GM19351 (cell line): ENCODE results near the gene OPALIN.
"Not testable (repeated sequence)": the region's sequence is repeated elsewhere in the genome, so short reads cannot be mapped to it uniquely, and the experiment has no call there.

Experiments
- ATAC-seq: cut with Tn5 transposase; IDR thresholded peaks from one replicate; pipeline ENCODE4 v1.9.1; 2021; ENCODE audit warnings: mild to moderate bottlenecking, moderate library complexity; ENCODE audit not compliant: unreplicated experiment

OPALIN gene

DNA sequence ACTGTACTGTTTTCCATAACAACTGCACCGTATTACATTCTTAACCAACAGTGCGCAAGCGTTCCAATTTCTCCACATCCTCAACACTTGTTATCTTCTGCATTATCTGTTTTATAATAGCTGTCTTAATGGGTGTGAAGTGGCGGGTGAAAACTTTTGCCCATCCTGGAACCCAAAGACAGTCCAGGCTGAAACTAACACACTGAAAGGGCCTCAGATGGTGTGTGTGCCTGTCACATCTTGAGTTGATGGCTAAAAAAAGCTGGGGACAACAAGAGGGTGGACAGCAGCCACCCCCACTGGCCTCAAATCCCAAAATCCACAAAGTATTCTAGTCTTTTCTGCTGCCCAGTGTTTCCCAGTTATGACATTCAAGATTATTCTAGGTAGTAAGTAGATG, 19.4 kb downstream of the OPALIN start:
- ATAC-seq: no peak

DNA sequence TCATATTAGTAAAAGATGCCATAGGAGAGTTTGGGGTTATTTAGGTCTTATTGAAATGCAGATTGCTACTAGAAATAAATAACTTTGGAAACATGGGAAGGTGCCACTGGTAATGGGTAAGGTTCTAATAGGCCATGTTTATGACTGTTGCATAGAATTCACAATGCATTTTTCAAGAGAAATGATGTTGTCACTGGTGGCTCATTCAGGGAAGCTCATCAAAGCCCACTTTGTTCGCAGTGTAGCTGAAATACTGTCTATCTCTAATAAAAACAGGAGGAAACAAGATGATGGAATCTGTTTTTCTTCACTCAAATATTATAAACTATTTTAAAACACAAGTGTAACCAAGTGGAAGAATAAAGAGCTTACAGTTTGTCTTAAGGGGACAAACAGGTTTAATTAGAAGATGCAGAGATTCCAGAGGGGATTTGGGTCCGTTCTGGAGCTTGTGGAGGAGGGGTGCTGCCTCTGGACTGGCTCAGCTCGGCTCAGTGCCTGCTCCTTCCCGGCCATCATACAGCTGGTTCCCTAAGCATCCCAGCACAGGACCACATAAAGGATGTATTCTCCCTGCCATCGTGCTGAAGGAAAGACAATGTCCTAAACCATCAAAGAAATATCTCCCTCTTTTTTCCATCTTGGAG, 20.4 kb downstream of the OPALIN start:
- no peak for ATAC-seq

DNA sequence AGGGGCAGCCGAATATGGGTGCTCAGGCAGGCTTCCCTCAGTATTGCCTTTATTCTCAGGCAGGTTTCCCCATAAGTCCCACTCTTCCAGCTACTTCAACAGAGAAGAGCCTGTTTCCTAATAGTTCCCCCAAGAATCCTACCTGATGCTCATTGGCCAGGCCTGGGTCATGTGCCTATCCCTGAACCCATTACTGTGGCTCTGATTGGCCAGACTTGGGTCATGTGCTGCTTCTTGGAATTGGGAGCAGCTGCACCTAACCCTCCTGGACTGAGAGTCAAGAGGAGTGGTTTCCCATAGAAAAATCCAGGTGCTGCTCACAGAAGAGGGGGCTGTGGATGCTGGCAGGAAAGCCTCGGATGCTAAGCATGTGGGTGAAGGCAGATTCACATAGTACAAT, 21.7 kb downstream of the OPALIN start:
- ATAC-seq: no peak

DNA sequence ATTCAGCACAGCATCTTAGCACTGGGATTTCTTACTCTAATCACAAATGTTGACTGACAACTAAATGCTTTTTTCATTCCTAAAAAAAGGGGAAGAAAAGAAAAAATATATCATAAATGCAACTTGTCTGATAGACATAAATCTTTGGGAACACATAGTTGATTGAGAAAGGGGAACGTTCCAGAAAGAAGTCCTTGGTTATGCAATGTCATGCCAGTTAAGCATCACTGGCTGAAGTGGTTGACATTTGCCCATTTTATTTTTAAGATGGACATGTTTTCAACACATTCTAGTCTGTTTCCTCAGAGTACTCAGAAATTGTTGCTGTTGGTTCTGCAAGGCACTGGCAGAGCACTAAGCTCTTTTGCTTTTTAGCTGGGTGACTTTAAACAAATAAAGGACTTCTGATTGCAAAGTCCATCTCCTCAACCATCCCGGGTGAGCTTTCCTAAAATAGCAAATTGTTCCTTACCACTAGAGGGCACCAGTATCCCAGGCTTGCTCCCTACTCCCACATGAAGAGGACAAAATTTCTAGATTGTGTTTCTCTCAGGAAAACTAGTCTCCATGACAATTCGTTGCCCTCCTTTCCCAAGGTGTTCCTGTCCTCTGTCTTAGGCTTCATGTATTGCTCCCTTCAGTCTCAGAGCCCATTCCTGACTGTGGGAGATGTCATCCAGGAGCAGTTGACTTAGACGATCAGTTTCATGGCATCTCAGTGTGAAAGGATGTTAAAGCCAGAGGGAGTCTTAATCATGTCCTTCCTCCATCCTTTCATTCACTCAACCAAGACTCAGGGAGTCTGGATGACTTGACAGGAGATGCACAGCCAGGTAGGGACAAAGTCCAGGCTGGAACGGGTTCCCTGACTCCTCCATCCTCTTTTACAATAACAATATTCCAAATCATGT, 23.9 kb downstream of the OPALIN start:
- ATAC-seq: no peak

DNA sequence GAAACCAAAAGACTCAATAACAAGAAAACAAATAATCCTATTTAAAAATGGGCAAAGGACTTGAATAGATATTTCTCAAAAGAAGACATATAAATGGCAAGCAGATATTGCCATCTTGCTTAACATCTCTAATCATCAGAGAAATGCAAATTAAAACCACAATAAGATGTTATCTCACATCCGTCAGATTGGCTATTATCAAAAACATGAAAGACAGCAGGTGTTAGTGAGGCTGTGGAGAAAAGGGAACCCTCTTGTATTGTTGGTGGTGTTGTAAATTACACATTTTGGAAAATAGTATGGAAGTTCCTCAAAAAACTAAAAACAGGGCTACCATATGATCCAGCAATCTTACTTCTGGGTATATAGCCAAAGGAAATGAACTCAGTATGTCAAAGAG, 25.7 kb downstream of the OPALIN start:
- no peak for ATAC-seq

DNA sequence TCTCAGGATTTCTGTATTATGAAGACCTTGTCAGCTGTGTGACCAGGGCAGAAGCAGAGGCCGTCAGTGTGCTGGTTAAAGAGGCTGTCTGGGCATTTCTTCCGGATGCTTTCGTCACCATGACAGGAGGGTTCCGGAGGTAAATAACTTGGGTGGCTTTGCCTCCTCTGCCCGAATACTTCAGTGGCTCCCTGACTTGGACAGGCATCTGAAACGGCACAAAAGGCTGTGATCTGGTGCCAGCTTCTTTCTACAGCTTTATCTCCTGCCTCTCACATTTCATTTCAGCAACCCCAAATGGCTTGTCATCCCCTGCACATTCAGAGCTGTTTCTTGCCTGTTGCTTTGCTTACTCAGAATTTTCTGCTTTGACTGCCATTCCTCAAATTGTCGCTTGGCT, 31.3 kb downstream of the OPALIN start:
- no peak for ATAC-seq

DNA sequence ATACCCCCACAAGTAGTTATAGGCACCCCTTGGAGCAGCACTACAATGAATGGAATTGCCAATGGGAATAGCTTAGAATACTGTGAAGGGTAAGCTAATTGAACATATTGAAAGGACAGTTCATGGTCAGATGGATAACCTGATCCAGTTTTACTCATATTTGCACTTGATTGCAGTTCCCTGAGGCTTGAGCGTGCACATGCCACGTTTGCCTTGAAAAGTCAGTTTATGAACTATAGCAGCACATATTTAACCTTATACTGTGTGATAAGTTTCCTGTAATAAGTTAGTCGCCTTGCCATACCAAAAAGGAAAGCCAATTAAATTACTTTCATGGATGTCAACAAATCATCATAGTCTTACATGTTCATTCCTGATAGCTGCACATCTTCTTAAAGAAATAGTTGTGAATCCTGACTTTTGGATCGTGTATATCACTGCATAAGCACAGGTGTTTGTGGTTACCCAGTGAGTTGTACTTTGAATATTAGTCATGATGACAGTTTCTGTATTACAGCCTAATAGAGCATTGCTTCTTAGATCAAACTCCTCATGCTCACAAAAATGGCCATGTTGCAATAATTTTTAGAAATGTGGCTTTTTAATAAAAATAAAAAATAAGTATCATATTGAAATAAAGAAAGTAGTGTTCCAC, 33.0 kb downstream of the OPALIN start:
- ATAC-seq: peak; percentile 98

DNA sequence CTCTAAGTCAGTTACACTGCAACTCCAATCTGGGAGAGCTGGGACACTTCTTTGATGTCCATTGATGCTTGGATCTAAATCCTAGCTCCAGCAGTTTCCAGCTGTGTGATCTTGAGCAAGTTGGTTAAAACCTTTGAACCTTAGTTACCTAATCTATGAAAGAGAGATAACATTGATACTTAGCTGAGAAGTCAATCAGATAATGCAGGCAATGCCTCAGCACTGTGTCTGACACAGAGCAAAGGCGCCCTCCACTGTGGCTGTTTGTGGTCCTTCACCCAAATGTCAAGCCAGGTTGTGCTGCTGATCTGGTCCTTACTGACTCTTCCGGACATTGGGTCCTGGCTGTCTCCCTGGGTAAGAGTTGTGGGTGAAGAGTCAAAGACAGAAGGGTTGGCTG, 34.4 kb downstream of the OPALIN start:
- ATAC-seq: no peak

DNA sequence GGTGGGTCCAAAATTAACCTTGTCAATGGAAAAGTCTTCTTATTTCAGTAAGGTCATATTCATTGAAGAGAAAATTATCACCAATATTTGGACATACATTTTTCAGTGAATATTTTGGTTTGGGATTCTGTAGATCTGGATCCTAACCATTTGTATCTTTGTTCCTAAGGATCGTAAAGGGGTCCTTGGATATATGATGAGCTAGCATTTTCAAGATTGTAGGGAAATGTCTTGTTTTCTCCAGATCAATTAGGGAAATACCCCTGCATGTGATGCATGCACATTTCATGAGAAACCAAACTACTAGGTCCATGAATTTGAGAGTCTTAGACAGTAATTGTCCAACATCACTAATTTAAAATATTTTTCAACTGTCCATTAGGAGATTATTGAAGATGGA, 36.5 kb downstream of the OPALIN start:
- ATAC-seq: no peak

DNA sequence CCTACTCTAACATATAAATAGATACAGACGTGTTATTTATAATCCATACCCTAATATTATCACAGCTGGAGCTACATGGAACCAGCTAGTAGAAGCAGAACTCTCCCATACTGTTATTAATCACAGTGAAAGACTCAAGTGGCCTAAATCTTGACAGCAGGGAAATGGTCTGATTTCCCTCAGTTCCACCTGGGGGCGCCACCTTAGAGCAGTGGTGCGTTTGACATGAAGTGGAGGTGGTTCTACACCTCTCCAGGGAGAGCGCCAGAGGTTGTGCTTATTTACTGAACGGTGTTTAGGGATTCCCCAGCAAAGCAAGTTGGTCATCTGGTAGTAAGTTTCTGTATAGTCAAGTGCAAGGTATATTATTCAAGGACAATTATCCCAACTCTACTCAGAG, 37.0 kb downstream of the OPALIN start:
- no peak for ATAC-seq

DNA sequence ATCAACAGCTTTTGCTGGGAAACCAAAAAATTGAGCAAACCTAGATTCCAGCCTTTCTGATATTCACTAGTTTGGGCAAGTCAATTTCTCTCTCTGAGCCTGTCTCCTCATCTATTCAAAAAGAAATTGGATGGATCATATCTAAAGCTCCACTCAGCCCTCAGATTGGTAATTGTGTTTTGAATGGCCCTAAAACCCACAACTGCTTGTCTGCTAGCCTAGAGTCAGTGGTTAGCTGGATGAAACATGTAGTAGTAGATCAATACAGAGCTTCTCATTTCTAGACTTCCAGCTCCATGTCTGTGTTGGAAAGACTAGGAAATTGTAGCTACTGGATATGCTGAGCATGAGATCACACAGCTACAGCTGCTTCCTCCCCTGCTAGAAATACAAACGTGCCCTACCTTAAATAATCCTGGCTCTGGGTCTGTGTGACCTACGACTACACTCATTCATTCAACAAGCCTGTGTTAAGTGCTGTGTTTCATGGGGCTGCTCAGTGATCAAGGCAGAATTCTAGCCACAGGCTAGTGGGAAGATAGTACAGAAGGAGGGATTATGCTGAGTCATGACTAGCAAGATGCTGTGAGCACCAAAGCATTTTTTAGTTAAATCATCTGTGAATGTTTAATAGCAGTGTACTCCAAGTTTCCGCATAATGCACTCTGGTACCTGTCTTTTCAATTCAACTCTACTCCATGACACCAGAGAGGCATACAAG, 38.9 kb downstream of the OPALIN start:
- ATAC-seq: no peak

DNA sequence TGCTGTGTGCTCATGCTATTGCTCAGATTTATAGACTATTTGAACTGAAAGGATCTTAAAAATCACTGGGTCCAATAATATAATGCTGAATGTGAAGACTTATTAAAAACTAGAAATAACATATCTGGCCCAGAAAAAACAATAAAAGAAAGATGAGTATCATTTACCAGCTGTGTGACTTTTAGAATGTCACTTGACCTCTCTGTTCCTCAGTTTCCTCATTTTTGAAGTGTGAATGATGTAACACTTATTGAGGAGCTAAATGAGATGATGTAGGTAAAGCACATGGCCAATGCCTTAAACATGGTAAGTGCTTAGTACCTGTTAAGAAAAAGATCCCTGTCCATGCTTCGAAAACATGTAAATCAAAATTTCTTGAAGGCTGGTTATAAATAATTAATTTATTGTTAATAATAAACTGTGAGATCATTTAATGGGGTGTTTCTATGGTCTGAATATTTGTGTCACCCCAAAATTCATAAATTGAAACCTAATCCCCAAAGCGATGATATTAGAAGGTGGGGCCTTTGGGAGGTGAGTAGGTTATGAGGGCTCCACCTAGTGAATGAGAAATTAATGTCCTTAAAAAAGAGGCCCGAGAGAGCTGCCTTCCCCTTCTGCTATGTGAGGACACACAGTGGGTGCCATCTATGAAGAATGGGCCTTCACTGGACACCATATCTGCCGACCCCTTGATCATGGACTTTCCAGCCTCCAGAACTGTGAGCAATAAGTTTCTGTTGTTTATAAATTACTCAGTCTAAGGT, 41.6 kb downstream of the OPALIN start:
- no peak for ATAC-seq

DNA sequence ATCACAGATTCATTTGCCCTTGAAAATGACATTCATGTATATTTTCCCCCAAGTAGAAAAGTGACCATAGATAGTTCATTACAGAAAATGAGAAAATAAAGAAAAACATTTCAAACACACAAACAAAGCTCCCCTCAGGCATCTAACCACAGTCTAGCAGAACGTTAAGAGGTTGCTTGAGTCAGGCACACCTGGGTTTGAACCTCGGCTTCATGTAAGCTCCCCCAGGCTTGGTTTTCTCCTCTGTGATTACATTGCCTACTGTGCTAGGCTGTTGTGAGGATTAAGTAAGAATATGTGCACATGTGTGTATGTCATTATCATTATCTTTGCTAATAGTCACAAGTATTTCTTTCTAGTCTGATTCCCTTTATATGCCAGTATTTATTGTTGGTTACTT, 45.5 kb downstream of the OPALIN start:
- ATAC-seq: no peak

DNA sequence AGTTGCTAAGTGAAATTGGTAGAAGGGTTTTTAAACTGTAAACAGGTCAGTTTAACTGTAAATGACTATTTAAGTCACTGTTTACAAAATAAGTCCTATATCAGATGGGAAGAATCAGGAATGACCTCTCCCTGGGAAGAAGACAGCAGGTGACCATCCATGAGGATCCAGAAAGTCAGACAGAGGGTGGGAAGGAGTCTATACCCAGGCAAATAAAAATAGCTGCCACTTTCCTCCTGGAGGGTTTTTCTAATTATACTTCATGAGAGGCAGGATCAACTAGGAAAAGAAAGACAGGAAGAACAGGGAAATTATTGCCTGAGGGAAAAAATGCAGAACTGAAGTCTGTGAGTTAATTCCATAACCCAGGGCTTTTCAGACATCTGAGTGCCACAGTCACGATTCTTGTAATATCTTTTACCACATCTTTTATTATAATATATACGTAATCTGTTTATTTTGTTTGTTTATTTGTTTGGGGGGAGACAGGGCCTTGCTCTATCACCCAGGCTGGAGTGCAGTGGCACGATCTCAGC, 47.6 kb downstream of the OPALIN start:
- no peak for ATAC-seq

DNA sequence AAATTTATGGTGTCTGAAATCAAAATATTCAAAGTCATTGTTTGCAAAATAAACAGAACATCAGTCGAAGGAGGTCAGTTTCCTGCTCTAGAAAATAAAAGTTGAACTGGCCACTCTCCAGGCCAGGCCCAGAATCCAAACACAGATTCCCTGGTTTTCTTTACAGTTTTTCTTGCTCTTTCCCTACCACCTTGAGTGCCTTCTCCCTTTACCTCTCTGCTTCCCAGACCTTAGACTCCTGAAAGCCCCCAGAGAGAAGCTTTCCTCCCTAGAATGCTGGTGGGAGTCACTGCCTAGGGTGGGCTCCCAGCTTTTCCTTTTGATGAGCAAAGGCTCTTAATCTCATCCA, 48.5 kb downstream of the OPALIN start:
- no peak for ATAC-seq

DNA sequence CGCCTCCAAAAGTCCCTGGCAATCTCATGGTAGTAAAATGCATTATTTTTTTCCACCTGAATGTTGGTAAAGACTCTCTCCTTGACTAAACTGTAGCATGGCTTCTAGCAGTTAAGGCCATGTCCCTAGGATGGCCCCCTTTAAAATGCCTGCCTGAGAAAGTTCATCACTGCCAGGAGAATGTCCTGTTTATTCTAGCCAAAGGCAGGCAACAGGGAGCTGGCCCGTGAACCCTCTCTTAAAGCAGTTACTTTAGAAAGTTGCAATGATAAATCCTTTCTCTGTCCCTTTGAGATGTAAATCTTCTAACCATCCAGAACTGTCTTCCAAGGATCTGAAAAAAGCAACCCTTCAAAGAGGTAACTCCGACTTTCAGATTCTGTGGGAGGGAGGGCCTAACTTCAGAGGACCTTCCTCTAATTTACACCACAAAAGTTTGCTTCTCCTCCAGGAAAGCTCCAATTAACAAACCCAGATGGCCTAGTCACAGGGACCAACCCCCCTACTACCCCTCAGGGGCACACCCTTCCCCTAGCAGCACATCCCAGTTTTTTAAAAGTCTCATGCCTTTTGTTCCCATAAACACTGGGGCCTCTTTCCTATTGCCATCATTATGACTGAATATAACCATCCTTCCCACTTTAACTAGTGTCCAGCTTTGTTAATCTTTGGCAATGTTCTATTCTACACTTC, 49.0 kb downstream of the OPALIN start:
- ATAC-seq: no peak

DNA sequence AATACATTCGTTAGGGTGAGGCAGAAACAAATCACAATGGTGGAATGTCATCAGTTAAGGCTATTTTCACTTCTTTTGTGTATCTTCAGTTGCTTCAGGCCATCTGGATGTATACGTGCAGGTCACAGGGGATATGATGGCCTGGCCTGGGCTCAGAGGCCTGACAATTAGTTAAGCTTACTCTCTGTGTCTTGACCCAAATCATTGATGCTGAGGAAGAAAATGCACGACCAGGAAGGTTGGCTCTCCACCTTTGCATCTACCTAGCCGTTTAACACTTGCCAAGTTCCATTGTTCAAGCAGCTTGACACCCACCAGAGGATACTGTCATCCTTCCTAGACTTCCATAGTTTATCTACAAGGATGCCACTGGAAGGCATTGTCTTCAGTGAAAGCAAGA, 49.9 kb downstream of the OPALIN start:
- ATAC-seq: not testable (repeated sequence)

DNA sequence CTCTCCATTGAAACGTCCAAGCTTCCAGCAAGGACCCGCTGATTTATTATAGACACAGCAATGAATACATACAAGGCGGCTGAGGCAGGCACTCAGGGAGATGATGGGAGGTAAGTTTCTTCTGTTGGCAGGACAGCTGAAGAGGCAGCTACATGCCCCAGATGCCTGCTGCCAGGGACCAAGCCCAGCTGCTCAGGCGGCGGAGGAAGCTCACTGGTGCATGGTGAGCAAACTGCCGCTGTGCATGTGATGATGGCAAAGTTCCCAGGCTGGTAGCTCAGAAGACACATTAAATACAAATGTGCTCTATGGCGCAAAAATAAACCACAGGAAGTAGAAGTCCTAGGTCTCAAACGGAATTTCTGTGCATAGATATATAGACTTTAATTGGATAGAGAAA, 52.3 kb downstream of the OPALIN start:
- no peak for ATAC-seq

DNA sequence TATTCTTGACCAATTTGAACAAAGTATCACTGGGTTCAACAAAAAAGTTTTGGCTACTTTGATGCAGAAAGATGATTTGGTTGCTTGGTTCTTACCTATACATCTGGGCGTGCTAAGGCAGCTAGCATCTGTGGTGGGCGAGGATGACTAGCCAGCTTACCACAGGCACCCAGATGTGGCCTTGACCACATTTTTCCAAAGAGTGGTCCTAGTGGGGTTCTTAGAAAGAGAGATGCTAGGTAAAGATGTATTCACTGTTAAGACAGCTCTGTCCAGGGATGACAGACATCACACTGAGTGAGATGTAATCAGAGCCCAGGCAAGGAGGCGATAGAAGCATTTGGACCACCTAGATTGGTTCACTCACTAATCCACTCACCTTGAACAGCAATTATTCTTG, 53.8 kb downstream of the OPALIN start:
- no peak for ATAC-seq

DNA sequence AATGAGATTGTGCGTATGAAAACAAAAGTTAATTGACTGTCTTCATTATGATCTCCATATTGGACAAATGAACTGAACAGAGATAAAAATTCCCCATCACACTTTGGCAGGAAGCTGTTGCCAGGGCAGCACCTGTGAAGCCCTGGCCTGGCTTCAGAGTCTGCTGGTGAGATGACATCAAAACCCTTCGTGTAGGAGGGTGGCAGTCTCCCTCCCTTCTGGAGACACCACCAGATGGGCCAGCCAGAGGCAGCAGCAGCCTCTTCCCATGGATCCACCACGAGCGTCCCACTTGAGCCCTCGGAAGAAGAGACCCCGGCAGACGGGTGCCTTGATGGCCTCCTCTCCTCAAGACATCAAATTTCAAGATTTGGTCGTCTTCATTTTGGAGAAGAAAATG, 54.6 kb downstream of the OPALIN start, which contains the start of gene DNTT:
Gene DNTT, plus strand, starts transcription at position 205 of the 400 bp plus-strand sequence. Its CDS starts 64 bp downstream, at position 269.
- no peak for ATAC-seq
